NT2/D1 (cell line): ENCODE data around the gene MT1G.

Source experiments
- SUZ12 ChIP-seq: IDR thresholded peaks from 2 replicates; pipeline ENCODE4 v1.6.1; 2011; ENCODE audit not compliant: insufficient read length, insufficient read depth; ENCODE audit errors: extremely low read depth
- YY1 ChIP-seq: IDR thresholded peaks from 2 replicates; pipeline ENCODE4 v1.6.1; 2011; ENCODE audit not compliant: insufficient read length, insufficient read depth
- ZNF274 ChIP-seq: IDR thresholded peaks from 2 replicates; pipeline ENCODE4 v1.6.1; 2011; ENCODE audit warnings: mild to moderate bottlenecking, low read depth, low read length

DNA sequence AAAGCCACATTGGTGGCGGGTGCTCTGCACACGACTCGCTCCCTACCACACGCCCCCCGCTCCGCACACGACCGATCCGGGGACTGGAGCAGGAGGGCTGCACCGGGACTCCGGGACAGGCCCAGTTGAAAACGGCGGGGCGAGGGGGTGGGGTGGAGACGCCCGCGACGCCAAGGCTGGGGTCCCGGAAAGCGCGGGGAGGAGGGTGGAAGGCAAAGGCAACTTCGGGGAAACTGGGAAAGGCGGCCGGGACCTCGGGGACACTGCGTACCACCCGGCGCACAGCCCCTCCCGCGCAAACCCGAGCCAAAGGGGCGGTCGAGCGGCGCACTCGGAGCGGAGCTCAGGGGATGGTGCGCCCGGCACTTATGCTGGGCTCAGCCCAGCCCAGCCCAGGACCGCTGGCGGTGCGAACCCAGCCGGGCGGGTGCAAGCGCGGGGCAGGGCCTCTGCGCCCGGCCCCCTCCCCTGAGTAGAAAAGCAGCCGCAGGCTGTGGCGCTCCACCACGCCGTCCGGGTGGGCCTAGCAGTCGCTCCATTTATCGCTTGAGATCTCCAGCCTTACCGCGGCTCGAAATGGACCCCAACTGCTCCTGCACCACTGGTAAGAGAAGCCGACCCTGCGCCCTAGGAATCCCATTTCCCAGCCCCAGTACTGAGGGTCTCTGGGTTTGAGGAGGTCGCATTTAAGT is 35.6 kb downstream of the MT1G start, which contains the start of gene MT1M:
- no peak for TF ChIP-seq ZNF274
- no peak for TF ChIP-seq YY1
- no peak for TF ChIP-seq SUZ12
